Measurements from ENCODE around the gene IQGAP2.

DNA sequence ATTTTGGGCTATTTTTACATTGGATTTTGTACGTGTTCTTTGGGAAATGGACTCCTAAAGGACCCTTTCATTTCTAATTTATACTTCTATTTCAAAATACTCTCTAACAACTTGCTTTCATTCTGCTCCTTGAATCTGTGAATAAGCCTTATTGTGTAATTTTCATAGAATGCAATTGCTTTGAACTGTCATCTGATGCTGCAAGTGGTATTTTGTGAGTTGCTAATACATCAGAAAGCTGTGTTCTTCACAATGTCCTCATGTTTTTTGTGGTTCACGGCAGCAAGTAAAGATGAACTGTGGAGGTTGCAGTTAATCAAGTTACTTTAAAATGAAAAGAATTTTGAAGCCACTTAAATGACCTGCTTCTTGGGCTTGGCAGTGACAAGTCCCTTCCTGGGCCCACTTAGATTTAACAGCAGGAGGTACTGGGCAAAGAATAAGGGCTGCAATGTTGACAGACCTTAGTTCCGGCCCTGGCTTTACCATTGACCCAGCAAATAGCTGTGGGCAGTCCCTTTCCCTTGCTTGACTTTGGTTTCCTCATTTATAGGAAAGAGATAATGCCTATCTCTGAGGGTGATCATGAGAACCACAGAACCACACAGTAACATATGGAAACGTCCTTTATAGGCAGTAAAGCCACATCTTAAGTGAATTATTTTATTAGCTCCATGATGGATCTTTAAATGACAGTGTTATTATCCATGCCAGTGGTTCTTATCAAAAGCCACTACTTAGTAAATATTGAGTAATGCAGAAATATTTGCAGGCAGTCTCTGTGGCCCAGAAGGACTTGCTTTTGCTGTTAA lies 54.8 kb downstream of the IQGAP2 start:
- TF ChIP-seq FOXK2 (IDR thresholded peaks at IDR 0.05) (no peak), FOXM1 (IDR thresholded peaks at IDR 0.05; ENCODE audit: borderline replicate concordance) (no peak), ARNT (IDR thresholded peaks at IDR 0.05) (no peak), BHLHE40 (IDR thresholded peaks at IDR 0.05; ENCODE audit: borderline replicate concordance) (no peak), HDGF (IDR thresholded peaks at IDR 0.05; ENCODE audit: borderline replicate concordance) (no peak), TARDBP (IDR thresholded peaks at IDR 0.05) (no peak), NFRKB (IDR thresholded peaks at IDR 0.05) (no peak), SP1 (IDR thresholded peaks at IDR 0.05) (no peak), CTBP1 (IDR thresholded peaks at IDR 0.05; ENCODE audit: borderline replicate concordance) (no peak), L3MBTL2 (conservative IDR thresholded peaks at IDR 0.05) (no peak), ZNF384 (IDR thresholded peaks at IDR 0.05) (no peak), FOXA1 (IDR thresholded peaks at IDR 0.05) (no peak), SUZ12 (IDR thresholded peaks at IDR 0.05) (no peak)
- TF ChIP-seq, protein P1, sequence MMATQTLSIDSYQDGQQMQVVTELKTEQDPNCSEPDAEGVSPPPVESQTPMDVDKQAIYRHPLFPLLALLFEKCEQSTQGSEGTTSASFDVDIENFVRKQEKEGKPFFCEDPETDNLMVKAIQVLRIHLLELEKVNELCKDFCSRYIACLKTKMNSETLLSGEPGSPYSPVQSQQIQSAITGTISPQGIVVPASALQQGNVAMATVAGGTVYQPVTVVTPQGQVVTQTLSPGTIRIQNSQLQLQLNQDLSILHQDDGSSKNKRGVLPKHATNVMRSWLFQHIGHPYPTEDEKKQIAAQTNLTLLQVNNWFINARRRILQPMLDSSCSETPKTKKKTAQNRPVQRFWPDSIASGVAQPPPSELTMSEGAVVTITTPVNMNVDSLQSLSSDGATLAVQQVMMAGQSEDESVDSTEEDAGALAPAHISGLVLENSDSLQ (IDR thresholded peaks at IDR 0.05), result no peak
